Mononuclear cell (primary cell): ENCODE data around the gene BASP1. TPM values are rescaled to one million over a fixed set of nuclear protein-coding genes. Genes with fewer than 3 reads are reported as not detected.

Experiments
- H3K27me3 ChIP-seq: 2 replicates; pipeline ENCODE4 v1.6.0; 2011; ENCODE audit warnings: low read length, control low read depth; ENCODE audit not compliant: insufficient read depth
- H3K4me1 ChIP-seq: 2 replicates; pipeline ENCODE4 v1.5.1; 2011; ENCODE audit warnings: mild to moderate bottlenecking, low read length, control low read depth; ENCODE audit not compliant: insufficient read depth
- H3K4me3 ChIP-seq: 2 replicates; pipeline ENCODE4 v1.5.1; 2011; ENCODE audit warnings: mild to moderate bottlenecking, low read length, moderate library complexity
- H3K9me3 ChIP-seq: 2 replicates; pipeline ENCODE4 v1.5.1; 2011; ENCODE audit warnings: low read depth, mild to moderate bottlenecking, control low read depth, low read length
- total RNA-seq: library from RNA; depleted of rRNA; stranded (reverse); fragments of >200 nt; gene quantifications from one replicate; pipeline ENCODE4 v1.2.3, GENCODE V29; 2012

BASP1 gene
- total RNA-seq, 1 donor = 24.5 TPM

GRCh38 chr5:17225520-17225919 lies 8.1 kb downstream of the BASP1 start:
- no peaks in the 10 kb centered on the region for H3K9me3 ChIP-seq
- no peak overlapping the region for H3K4me3 ChIP-seq
- H3K27me3 ChIP-seq = no peaks in the 10 kb centered on the region
- H3K4me1 ChIP-seq = peaks cover 39% of the 10 kb centered on the region

GRCh38 chr5:17227868-17228267 lies 10.4 kb downstream of the BASP1 start:
- H3K27me3 ChIP-seq = no peaks in the 10 kb centered on the region
- H3K4me1 ChIP-seq = peaks cover 28% of the 10 kb centered on the region
- no peaks in the 10 kb centered on the region for H3K9me3 ChIP-seq
- H3K4me3 ChIP-seq = no peak overlapping the region

- peaks cover 34% of the 10 kb centered on the region for H3K4me1 ChIP-seq
- no peaks in the 10 kb centered on the region for H3K27me3 ChIP-seq
- H3K4me3 ChIP-seq = no peak overlapping the region
- no peaks in the 10 kb centered on the region for H3K9me3 ChIP-seq
These were observed 11.4 kb downstream of the BASP1 start for GRCh38 chr5:17228821-17229291.

- Histone ChIP-seq H3K4me1 (peaks cover 36% of the 10 kb centered on the region), H3K9me3 (no peaks in the 10 kb centered on the region), H3K4me3 (no peak overlapping the region), H3K27me3 (no peaks in the 10 kb centered on the region)
These were observed 11.9 kb downstream of the BASP1 start for GRCh38 chr5:17229313-17229712.

GRCh38 chr5:17230191-17230590 lies 12.8 kb downstream of the BASP1 start:
- H3K4me1 ChIP-seq = peaks cover 36% of the 10 kb centered on the region
- H3K9me3 ChIP-seq = no peaks in the 10 kb centered on the region
- no peaks in the 10 kb centered on the region for H3K27me3 ChIP-seq
- no peak overlapping the region for H3K4me3 ChIP-seq

- Histone ChIP-seq H3K9me3 (no peaks in the 10 kb centered on the region), H3K4me1 (peaks cover 38% of the 10 kb centered on the region), H3K4me3 (no peak overlapping the region), H3K27me3 (no peaks in the 10 kb centered on the region)
These were observed 13.5 kb downstream of the BASP1 start for GRCh38 chr5:17230808-17231525.

- Histone ChIP-seq H3K4me1 (peaks cover 38% of the 10 kb centered on the region), H3K9me3 (no peaks in the 10 kb centered on the region), H3K4me3 (no peak overlapping the region), H3K27me3 (no peaks in the 10 kb centered on the region)
These were observed 15.0 kb downstream of the BASP1 start for GRCh38 chr5:17232405-17232804.

- peaks cover 33% of the 10 kb centered on the region for H3K4me1 ChIP-seq
- H3K27me3 ChIP-seq = no peaks in the 10 kb centered on the region
- H3K4me3 ChIP-seq = no peak overlapping the region
- H3K9me3 ChIP-seq = no peaks in the 10 kb centered on the region
These were observed 16.1 kb downstream of the BASP1 start for GRCh38 chr5:17233488-17233887.

- Histone ChIP-seq H3K4me3 (no peak overlapping the region), H3K27me3 (no peaks in the 10 kb centered on the region), H3K9me3 (no peaks in the 10 kb centered on the region), H3K4me1 (peaks cover 24% of the 10 kb centered on the region)
These were observed 16.9 kb downstream of the BASP1 start for GRCh38 chr5:17234374-17234773.

- no peaks in the 10 kb centered on the region for H3K9me3 ChIP-seq
- peaks cover 22% of the 10 kb centered on the region for H3K4me1 ChIP-seq
- no peak overlapping the region for H3K4me3 ChIP-seq
- no peaks in the 10 kb centered on the region for H3K27me3 ChIP-seq
These were observed 18.4 kb downstream of the BASP1 start for GRCh38 chr5:17235731-17236330.

GRCh38 chr5:17238521-17239041 lies 21.1 kb downstream of the BASP1 start:
- no peaks in the 10 kb centered on the region for H3K9me3 ChIP-seq
- H3K4me3 ChIP-seq = no peak overlapping the region
- peaks cover 18% of the 10 kb centered on the region for H3K4me1 ChIP-seq
- no peaks in the 10 kb centered on the region for H3K27me3 ChIP-seq

GRCh38 chr5:17239953-17240352 lies 22.5 kb downstream of the BASP1 start:
- no peaks in the 10 kb centered on the region for H3K9me3 ChIP-seq
- H3K4me3 ChIP-seq = no peak overlapping the region
- no peaks in the 10 kb centered on the region for H3K27me3 ChIP-seq
- H3K4me1 ChIP-seq = peaks cover 9% of the 10 kb centered on the region

- Histone ChIP-seq H3K27me3 (no peaks in the 10 kb centered on the region), H3K9me3 (no peaks in the 10 kb centered on the region), H3K4me1 (peaks cover 4% of the 10 kb centered on the region), H3K4me3 (no peak overlapping the region)
These were observed 23.1 kb downstream of the BASP1 start for GRCh38 chr5:17240487-17240886.

- Histone ChIP-seq H3K4me3 (no peak overlapping the region), H3K27me3 (no peaks in the 10 kb centered on the region), H3K9me3 (no peaks in the 10 kb centered on the region), H3K4me1 (no peaks in the 10 kb centered on the region)
These were observed 24.2 kb downstream of the BASP1 start for GRCh38 chr5:17241635-17242034.

- no peaks in the 10 kb centered on the region for H3K27me3 ChIP-seq
- H3K4me1 ChIP-seq = no peaks in the 10 kb centered on the region
- H3K4me3 ChIP-seq = no peak overlapping the region
- H3K9me3 ChIP-seq = no peaks in the 10 kb centered on the region
These were observed 26.0 kb downstream of the BASP1 start for GRCh38 chr5:17243287-17244063.
